Urothelium cell line (cell line): ENCODE results near the gene SCN2A.
A peak's percentile ranks its signal among the peaks of the same experiment; 100 is the strongest.

Experiments used
- DNase-seq: peaks from one replicate; pipeline ENCODE4 v3.0.0; 2011; ENCODE audit warnings: low spot score, mixed read lengths
- FAIRE-seq: peaks from 2 replicates; lab custom pipeline; 2011; peaks lifted over from hg19 to GRCh38; lab: Jason Lieb, UNC

Gene SCN2A

DNA sequence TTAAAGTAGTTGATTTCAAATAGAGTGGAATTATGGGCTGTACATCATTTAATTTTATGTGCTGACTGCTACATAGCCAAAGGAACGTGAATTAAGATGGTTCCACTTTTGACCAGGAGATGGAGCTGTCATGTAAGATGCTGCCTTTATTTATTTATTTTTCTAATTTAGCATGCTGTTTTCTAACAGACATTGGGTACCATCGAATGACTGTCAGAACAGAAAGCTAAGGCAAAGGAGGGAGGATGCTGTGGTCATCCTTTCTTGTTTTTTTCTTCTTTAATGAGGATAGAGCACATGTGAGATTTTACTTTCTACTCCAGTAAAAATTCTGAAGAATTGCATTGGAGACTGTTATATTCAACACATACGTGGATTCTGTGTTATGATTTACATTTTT, at the start of gene SCN2A:
TSS of gene SCN2A (plus strand) at position 185 of the 400 bp plus-strand sequence. CDS start 56,410 bp downstream, outside the sequence.
- FAIRE-seq (no peak), DNase-seq (peak; percentile 6)

- FAIRE-seq (no peak), DNase-seq (no peak)
Measured at GRCh38 chr2:165191096-165191728, 48.0 kb upstream of the SCN2A start.

DNA sequence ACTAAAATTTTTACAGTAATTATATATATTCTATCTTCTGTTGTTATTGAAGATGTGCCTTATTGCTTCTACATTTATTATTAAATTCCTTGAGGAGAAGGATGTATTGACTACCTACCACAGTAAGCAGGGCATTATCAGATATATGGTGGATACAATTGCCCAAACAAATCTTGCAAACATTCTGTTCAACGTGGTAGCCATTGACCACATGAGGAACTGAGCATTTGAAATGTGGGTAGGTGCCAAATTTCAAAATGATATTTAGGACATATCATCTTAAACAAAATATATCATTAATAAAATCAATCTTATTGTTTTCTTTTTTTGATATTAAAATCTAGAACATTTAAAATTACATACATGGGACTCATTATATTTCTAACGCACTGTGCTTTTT, 46.5 kb upstream of the SCN2A start:
- no peak for FAIRE-seq
- no peak for DNase-seq

DNA sequence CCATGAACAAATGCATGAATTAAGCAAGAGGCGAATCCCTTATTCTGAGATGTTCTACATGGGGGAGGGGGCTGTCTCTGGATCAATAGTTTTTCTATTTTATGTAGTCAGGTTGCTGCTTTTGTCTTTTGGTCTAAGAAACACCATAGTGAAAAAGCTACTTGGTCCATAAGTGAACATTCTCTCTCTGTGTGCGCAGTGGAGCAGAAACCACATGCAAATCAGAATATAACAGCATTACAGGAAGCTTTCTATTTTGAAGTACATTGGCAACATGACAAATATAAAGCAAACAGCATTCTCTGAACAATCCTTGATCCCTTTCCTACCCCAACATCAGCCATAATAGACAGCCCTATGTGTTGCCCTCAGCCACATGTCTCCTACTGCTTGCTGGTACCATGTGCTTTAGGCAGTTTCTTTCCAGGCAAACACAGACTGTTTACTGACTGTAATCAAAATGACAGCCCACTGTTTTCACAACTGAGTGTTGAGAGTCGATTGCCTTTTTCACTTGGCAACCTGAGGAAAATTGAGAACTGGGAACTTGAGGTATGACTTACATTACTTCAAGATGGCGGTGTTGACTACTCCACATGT, 45.9 kb upstream of the SCN2A start:
- no peak for FAIRE-seq
- no peak for DNase-seq

DNA sequence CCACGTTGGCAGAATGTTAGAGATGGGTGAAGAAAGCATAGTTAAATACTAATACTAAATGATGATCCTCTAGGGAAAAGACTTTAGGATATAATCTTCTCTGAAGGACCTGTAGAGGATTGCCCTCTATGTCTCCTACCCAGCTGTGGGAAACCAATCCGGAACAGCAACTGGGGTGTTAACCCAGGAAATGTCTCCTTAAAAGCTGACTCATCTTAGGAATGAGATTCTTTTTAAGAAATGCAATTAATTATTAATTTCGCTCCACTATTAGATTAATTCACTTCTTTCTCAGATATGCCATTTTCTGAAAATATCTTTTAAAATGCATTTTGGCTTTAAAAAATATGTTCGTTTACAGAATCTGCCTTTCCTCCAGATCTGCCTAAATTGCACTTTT, 42.8 kb upstream of the SCN2A start:
- DNase-seq (no peak), FAIRE-seq (no peak)

GRCh38 chr2:165197346-165197745, 41.9 kb upstream of the SCN2A start:
- no peak for DNase-seq
- FAIRE-seq, result no peak

DNA sequence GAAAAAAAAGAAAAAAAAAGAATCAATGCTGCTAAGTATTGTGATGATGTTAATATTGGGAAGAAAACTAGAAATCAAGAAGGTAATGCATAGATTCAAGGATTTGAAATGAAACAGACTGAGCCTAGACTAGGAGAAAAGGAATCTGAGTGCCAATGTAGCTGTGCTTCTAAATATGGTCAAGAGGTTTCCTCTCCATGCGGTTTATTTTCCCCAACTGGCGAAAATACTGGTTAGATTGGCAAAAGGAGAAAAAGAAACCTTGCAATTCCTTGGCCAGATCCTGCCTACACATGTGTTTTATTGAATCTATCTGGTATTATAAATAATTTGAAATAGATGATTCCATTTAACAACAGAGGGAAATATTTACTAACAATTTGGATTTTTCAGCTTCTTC, 41.0 kb upstream of the SCN2A start:
- no peak for DNase-seq
- no peak for FAIRE-seq

DNA sequence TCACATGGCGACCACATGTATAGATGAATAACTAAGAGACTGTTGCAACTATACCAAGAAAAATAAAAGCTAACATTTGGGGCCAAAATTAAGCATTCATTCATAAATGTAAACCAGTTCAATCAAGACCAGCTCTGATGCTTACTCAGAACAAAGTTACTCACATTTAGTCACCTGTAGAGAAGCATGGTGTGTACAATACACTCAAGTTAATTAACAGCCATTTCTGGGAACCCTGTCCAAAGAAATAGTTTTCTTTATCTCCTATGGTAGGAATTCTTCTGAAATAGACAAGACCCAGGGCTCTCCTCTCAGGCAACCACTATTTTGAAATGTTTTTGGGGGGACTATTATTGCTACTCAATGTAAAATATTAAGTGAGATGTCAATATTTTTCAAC, 37.0 kb upstream of the SCN2A start:
- no peak for FAIRE-seq
- DNase-seq, result no peak

GRCh38 chr2:165203689-165204559, 35.3 kb upstream of the SCN2A start, which contains the start of gene SCN3A:
TSS of gene SCN3A (minus strand) at chr2:165204050. CDS start at chr2:165176394, 27,656 bp downstream.
- FAIRE-seq (no peak), DNase-seq (peak; percentile 44)

DNA sequence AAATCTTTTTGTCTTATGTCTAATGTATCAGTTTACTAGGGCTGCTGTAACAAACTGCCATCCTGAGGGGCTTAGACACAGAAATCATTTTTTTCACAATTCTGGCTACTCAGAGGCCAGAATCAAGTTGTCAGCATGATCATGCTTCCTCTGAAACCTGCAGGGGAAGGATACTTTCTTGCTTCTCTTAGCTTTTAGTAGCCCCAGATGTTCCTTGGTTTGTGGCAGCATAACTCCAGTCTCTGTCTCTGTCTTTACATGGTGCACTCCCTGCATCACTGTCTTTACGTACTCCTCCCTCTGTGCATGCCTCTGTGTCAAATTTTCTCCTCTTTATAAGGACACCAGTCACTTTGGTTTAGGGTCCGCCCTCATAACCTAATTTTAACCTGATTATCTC, 33.3 kb upstream of the SCN2A start:
- FAIRE-seq, result no peak
- no peak for DNase-seq

GRCh38 chr2:165208094-165208493, 31.1 kb upstream of the SCN2A start:
- FAIRE-seq, result no peak

DNA sequence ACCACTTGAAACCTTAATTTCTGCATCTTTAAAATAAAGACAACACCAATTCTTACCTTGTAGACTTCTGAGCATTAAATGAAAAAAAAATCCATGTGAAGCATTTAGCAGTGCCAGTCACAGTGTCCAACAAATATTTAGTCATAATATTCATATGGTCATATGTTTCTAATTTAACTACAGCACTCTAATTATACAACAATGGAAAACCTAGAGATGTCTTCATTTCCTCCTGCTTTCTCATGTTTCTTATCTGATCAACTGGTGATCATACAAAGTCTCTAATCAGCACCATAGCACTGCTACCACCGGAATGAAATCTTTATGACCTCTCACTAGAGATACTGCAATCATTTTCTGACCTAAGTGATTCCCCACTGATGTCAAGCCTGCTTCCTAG, 25.1 kb upstream of the SCN2A start:
- FAIRE-seq (no peak), DNase-seq (no peak)

More at GRCh38 chr2:165208094-165208493, 31.1 kb upstream of the SCN2A start:
- DNase-seq, result no peak

GRCh38 chr2:165219481-165219880, 19.7 kb upstream of the SCN2A start:
- DNase-seq (no peak), FAIRE-seq (no peak)

DNA sequence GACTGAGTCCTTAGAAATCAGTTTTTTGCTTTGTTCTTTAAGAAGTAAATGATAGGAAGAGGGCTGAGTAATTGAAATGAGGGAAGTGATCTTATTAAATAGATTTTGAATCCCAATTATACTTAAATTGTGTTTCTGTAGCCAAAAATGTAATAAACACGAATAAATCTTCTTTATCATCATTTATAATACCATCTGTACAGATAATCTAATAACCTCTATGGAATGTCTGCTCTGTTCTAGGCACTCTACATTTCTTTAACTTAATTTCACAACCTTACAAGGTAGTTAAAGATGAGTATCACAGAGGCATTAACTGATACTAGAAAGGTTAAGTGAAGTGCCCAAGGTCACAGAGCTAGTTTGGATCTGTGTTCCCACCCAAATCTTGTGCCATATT, 14.3 kb upstream of the SCN2A start:
- DNase-seq (no peak), FAIRE-seq (no peak)

- FAIRE-seq, result no peak
- no peak for DNase-seq
Measured at GRCh38 chr2:165227571-165227970, 11.6 kb upstream of the SCN2A start.

GRCh38 chr2:165237056-165237455, 2.2 kb upstream of the SCN2A start:
- DNase-seq (no peak), FAIRE-seq (no peak)

DNA sequence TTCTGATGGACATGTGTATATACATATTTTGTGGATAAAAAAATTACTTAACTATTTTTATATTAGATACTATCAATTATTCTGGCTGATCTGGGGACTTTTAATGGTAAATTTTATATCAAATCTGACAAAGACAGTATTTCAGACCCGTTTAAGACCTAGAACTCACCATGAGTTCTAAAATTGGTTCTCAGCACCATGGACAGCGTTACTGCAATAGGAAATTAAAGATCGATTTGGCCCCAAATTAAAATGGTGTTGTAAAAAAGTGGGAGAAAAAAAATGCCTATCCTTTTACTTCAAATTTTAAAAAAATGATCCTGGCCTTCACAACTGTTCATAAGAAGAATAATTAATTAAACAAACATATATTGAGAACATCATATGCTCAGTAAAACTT, 919 bp upstream of the SCN2A start:
- FAIRE-seq, result no peak
- DNase-seq, result no peak

GRCh38 chr2:165239856-165240515, 772 bp downstream of the SCN2A start:
- no peak for DNase-seq
- FAIRE-seq, result no peak

GRCh38 chr2:165240916-165241315, 1.7 kb downstream of the SCN2A start:
- no peak for FAIRE-seq
- DNase-seq, result no peak

DNA sequence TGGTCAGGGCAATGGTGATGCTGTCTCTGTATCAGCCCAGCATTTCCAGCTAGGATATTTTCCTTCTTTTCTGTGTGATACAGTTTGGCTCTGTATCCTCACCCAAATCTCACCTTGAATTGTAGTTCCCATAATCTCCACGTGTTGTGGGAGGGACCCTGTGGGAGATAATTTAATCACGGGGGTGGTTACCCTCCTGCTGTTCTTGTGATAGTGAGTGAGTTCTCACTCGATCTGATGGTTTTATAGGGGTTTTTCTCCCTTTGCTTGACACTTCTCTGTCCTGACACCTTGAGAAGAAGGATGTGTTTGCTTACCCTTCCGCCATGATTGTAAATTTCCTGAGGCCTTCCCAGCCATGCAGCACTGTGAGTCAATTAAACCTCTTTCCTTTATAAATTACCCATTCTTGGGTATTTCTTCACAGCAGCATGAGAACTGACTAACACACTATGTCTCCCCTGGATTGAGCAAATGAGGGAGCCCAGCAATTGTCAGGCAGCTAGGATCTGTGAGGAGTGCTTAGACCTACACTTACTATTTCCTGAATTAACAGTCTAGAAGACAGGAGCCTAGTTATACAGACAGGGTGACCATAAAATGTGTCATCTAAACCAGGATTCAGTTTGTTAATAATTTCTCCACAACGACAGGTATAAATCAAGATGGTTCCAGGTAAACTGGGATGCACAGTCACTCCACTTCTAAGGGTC, 6.0 kb downstream of the SCN2A start:
- DNase-seq (no peak), FAIRE-seq (no peak)

GRCh38 chr2:165248238-165248637, 9.0 kb downstream of the SCN2A start:
- FAIRE-seq (no peak), DNase-seq (no peak)
